ENCODE measurements around the gene MRPS27. TPM values are rescaled to one million over a fixed set of nuclear protein-coding genes. Genes with fewer than 3 reads are reported as not detected.
A peak's percentile ranks its signal among the peaks of the same experiment; 100 is the strongest.

MRPS27 gene
- total and polyA plus RNA-seq, 2 of the 13 experiments (the other 11 are each of a cell fraction or from before 2014, with no cell fraction given): 71.8 to 115 TPM

GRCh38 chr5:72307968-72308852 lies 11.8 kb downstream of the MRPS27 start:
- H2AFZ ChIP-seq (ENCODE audit: low read length): no peak overlapping the region
- intact Hi-C loops (cut with micrococcal nuclease; ENCODE audit: unreplicated experiment): loop anchor here (1.0 to 2.0 kb wide), 5 partner anchors 13 to 530 kb away; no protein-coding TSS in a partner anchor
- H3K79me2 ChIP-seq (ENCODE audit: insufficient read depth, low read length): peaks cover 44% of the 10 kb centered on the region
- TF ChIP-seq ZUFSP (CRISPR knock-in tag; IDR thresholded peaks at IDR 0.05; ENCODE audit: borderline replicate concordance) (no peak), JUNB (CRISPR knock-in tag; IDR thresholded peaks at IDR 0.05; ENCODE audit: borderline replicate concordance) (no peak), SP140L (CRISPR knock-in tag; IDR thresholded peaks at IDR 0.05; ENCODE audit: borderline replicate concordance) (no peak), HDAC6 (IDR thresholded peaks at IDR 0.05; ENCODE audit: low read depth, low read length) (no peak), RORA (CRISPR knock-in tag; IDR thresholded peaks at IDR 0.05) (no peak), SNAPC2 (CRISPR knock-in tag; IDR thresholded peaks at IDR 0.05) (peak; percentile 90; the same call in 1 of the 2 replicates), ZNF670 (CRISPR knock-in tag; IDR thresholded peaks at IDR 0.05; ENCODE audit: borderline replicate concordance) (peak; percentile 84; the same call in 1 of the 2 replicates), NR2C2 (CRISPR knock-in tag; IDR thresholded peaks at IDR 0.05; ENCODE audit: borderline replicate concordance) (peak; percentile 48), ZNF367 (CRISPR knock-in tag; IDR thresholded peaks at IDR 0.05; ENCODE audit: borderline replicate concordance) (no peak), ZNF678 (CRISPR knock-in tag; IDR thresholded peaks at IDR 0.05) (peak; percentile 84; the same call in 1 of the 2 replicates), ZNF407 (CRISPR knock-in tag; IDR thresholded peaks at IDR 0.05; ENCODE audit: not compliant biosample characterization) (peak; percentile 87)

More at GRCh38 chr5:72307968-72308852, 11.8 kb downstream of the MRPS27 start:
- FAIRE-seq (peak; percentile 77), ATAC-seq (peak; percentile 99), DNase-seq (ENCODE audit: low spot score) (peak; percentile 93)
- peak overlapping the region; percentile 98 for H3K27ac ChIP-seq (ENCODE audit: extremely low read length, insufficient read depth, low read length)
- BruUV-seq (replicated peaks): TSS peak; percentile 79
- ChIA-PET CTCF (ENCODE audit: low intra/inter-chr PET ratio, low total read pairs) (interaction anchor here (1.2 to 1.7 kb wide), 2 partner anchors 63 to 170 kb away, joined by 6 to 15 read pairs; no protein-coding TSS in a partner anchor), POLR2A (interaction anchor here (0.7 to 2.8 kb wide), 15 partner anchors 9 to 66 kb away, joined by 3 to 60 read pairs (median 5); partner anchors contain the start of genes MRPS27 and PTCD2)
- in situ Hi-C loops (cut with HindIII; ENCODE audit: extremely low pct_ligation_motif_present, low pct_unique_long_range_greater_than_20kb): loop anchor here (5.0 to 25.0 kb wide), 2 partner anchors 171 to 521 kb away; no protein-coding TSS in a partner anchor
- H3K4me3 ChIP-seq (replicated peaks in 1 of 3; ENCODE audit: insufficient read depth in 1 of 3, low read depth in 2 of 3, low read length in 3 of 3): peak overlapping the region; percentile 76 to 91 (median 80)
- H3K27me3 ChIP-seq (ENCODE audit: control insufficient read depth in 1 of 2, insufficient read depth in 2 of 2, low read length in 2 of 2): no peaks in the 10 kb centered on the region
- no peaks in the 10 kb centered on the region for H4K20me1 ChIP-seq (ENCODE audit: insufficient read depth, low read length)
- peaks cover 47% of the 10 kb centered on the region for H3K4me1 ChIP-seq (ENCODE audit: insufficient read depth, low read length)
- H3K9me3 ChIP-seq (ENCODE audit: low read length): no peaks in the 10 kb centered on the region
- peaks cover 2 to 32% of the 10 kb centered on the region in 2 experiments for H3K36me3 ChIP-seq (replicated peaks in 1 of 2; ENCODE audit: control insufficient read depth in 1 of 2, insufficient read depth in 2 of 2, low read length in 2 of 2)
- H3K9ac ChIP-seq (ENCODE audit: insufficient read depth, low read depth, low read length): peak overlapping the region; percentile 96
- WGBS (ENCODE audit: low lambda C conversion rate): 8% methylated on average over 17 of the region's 76 CpGs
- peak overlapping the region; percentile 80 for H3K4me2 ChIP-seq (ENCODE audit: low read depth, low read length)

Data from HepG2 (cell line).